CD14-positive monocyte (primary cell): Measurements from ENCODE around the gene FOXC1. TPM values are rescaled to one million over a fixed set of nuclear protein-coding genes. Genes with fewer than 3 reads are reported as not detected.

Experiments used
- DNase-seq, 3 donors: peaks; one replicate each; pipeline ENCODE4 v3.0.0-alpha.2; 2011 to 2022
- H2AFZ ChIP-seq: 2 replicates; pipeline ENCODE4 v1.6.0; 2012; ENCODE audit warnings: mild to moderate bottlenecking, low read depth, low read length, inconsistent platforms; ENCODE audit not compliant: insufficient read depth, poor library complexity, severe bottlenecking
- H3K27ac ChIP-seq, 2 donors: 1 replicate in 1 of 2; 2 replicates in 1 of 2; pipeline ENCODE4 v1.5.1; 2012 to 2013; ENCODE audit warnings: low read length in 2 of 2, control low read depth in 1 of 2, inconsistent platforms in 1 of 2, low read depth in 1 of 2, mild to moderate bottlenecking in 1 of 2
- H3K27me3 ChIP-seq, 2 donors: one replicate each; pipeline versions ENCODE4 v1.6.0 to v1.6.1; 2011 to 2013; ENCODE audit warnings: low read length in 2 of 2; ENCODE audit not compliant: control insufficient read depth in 2 of 2, insufficient read depth in 2 of 2
- H3K36me3 ChIP-seq, 2 donors: replicated peaks in 1 of 2; 1 replicate in 1 of 2; 2 replicates in 1 of 2; pipeline versions ENCODE4 v1.5.1 to v1.6.1; 2012 to 2013; ENCODE audit warnings: low read length in 2 of 2, control low read depth in 1 of 2, inconsistent platforms in 1 of 2, mild to moderate bottlenecking in 1 of 2; ENCODE audit not compliant: insufficient read depth in 2 of 2, control insufficient read depth in 1 of 2
- H3K4me1 ChIP-seq, 2 donors: 1 replicate in 1 of 2; 2 replicates in 1 of 2; pipeline versions ENCODE4 v1.5.1 to v1.6.1; 2012 to 2013; ENCODE audit warnings: low read length in 2 of 2, control low read depth in 1 of 2, inconsistent platforms in 1 of 2, mild to moderate bottlenecking in 1 of 2, moderate library complexity in 1 of 2; ENCODE audit not compliant: insufficient read depth in 2 of 2, control insufficient read depth in 1 of 2
- H3K4me2 ChIP-seq: replicated peaks from 2 replicates; pipeline ENCODE3; 2012; ENCODE audit warnings: low read length, moderate library complexity, mild to moderate bottlenecking; ENCODE audit not compliant: poor library complexity, severe bottlenecking; ENCODE audit errors: extremely low read depth
- H3K4me3 ChIP-seq, 3 experiments: fragments of 200-600 bp in 1 of 3; sonication (generic) in 1 of 3; replicated peaks in 1 of 3; 1 replicate in 2 of 3; 2 replicates in 1 of 3; pipeline ENCODE4 v1.5.1; 2011 to 2013; ENCODE audit warnings: low read length in 3 of 3, mild to moderate bottlenecking in 3 of 3, control low read depth in 2 of 3, low read depth in 2 of 3, inconsistent platforms in 1 of 3, moderate library complexity in 1 of 3
- H3K79me2 ChIP-seq: 2 replicates; pipeline ENCODE4 v1.6.0; 2012; ENCODE audit warnings: mild to moderate bottlenecking, control low read depth, inconsistent platforms, low read length, moderate library complexity; ENCODE audit not compliant: insufficient read depth
- H3K9ac ChIP-seq: 2 replicates; pipeline ENCODE4 v1.6.0; 2017; ENCODE audit warnings: low read length, mild to moderate bottlenecking; ENCODE audit not compliant: insufficient read depth, poor library complexity, severe bottlenecking
- H3K9me3 ChIP-seq, 2 donors: replicated peaks in 1 of 2; 1 replicate in 1 of 2; 2 replicates in 1 of 2; pipeline versions ENCODE4 v1.5.1 to v1.6.1; 2012 to 2013; ENCODE audit warnings: low read length in 2 of 2, control low read depth in 1 of 2; ENCODE audit not compliant: control insufficient read depth in 1 of 2, insufficient read depth in 1 of 2
- H4K20me1 ChIP-seq: 2 replicates; pipeline ENCODE4 v1.6.0; 2012; ENCODE audit warnings: mild to moderate bottlenecking, low read length, control low read depth, moderate library complexity; ENCODE audit not compliant: insufficient read depth
- H3K27ac Mint-ChIP-seq, 7 donors: one replicate each; pipeline ENCODE4 v1.8.0; 2020; ENCODE audit warnings: mild to moderate bottlenecking in 7 of 7, mixed read lengths in 7 of 7, moderate library complexity in 6 of 7, inconsistent platforms in 2 of 7
- H3K27me3 Mint-ChIP-seq, 3 donors: one replicate each; pipeline ENCODE4 v1.8.0; 2021 to 2022; ENCODE audit warnings: low read depth in 3 of 3, mild to moderate bottlenecking in 3 of 3, mixed read lengths in 3 of 3, moderate library complexity in 3 of 3, inconsistent platforms in 1 of 3
- H3K36me3 Mint-ChIP-seq, 2 donors: one replicate each; pipeline ENCODE4 v1.8.0; 2020; ENCODE audit warnings: mixed read lengths in 2 of 2, inconsistent platforms in 1 of 2, mild to moderate bottlenecking in 1 of 2
- H3K4me1 Mint-ChIP-seq: one replicate; pipeline ENCODE4 v1.8.0; 2020; ENCODE audit warnings: mild to moderate bottlenecking, mixed read lengths
- H3K4me3 Mint-ChIP-seq, 2 donors: one replicate each; pipeline ENCODE4 v1.8.0; 2020; ENCODE audit warnings: mild to moderate bottlenecking in 2 of 2, mixed read lengths in 2 of 2, moderate library complexity in 1 of 2
- H3K9me3 Mint-ChIP-seq, 7 donors: one replicate each; pipeline ENCODE4 v1.8.0; 2020 to 2022; ENCODE audit warnings: mixed read lengths in 7 of 7, mild to moderate bottlenecking in 6 of 7, moderate library complexity in 6 of 7, inconsistent platforms in 2 of 7
- CTCF ChIP-seq: fragments of 200-600 bp; IDR thresholded peaks from one replicate; pipeline ENCODE4 v1.8.0; 2022; ENCODE audit warnings: antibody characterized with exemption, mild to moderate bottlenecking
- WGBS: methylation state at CpG from one replicate; pipeline ENCODE4 v1.1.5; 2013; ENCODE audit warnings: missing lambda C conversion rate; ENCODE audit not compliant: insufficient coverage; 5-methylcytosine and 5-hydroxymethylcytosine counted together
- intact Hi-C, 2 donors: fragments of 100-400 bp; cut with micrococcal nuclease; formaldehyde crosslinking; loops; one replicate each; pipeline versions ENCODE4 v1.15.0 to v1.15.1; 2023
- polyA plus RNA-seq, 3 donors: library from polyadenylated mRNA; depleted of rRNA in 1 of 3; unstranded in 2 of 3; stranded (reverse) in 1 of 3; fragments of 300-500 nt in 2 of 3; fragments of >200 nt in 1 of 3; fragmentation: Illumina TruSeq in 2 of 3; gene quantifications; 1 replicate in 2 of 3; 2 replicates in 1 of 3; pipeline ENCODE4 v1.2.3, GENCODE V29; 2012 to 2021

Gene FOXC1
- polyA plus RNA-seq, 3 donors = 0.36 TPM; not detected in 2

GRCh38 chr6:1643111-1643510, 33.4 kb downstream of the FOXC1 start:
- Mint-ChIP-seq H3K9me3 (peaks cover 0 to 3% (median 0%) of the 10 kb centered on the region in 7 donors), H3K27me3 (peaks cover 1 to 5% (median 4%) of the 10 kb centered on the region in 3 donors), H3K4me1 (peaks cover 12% of the 10 kb centered on the region), H3K36me3 (peaks cover 0 to 6% of the 10 kb centered on the region in 2 donors), H3K4me3 (no peak overlapping the region), H3K27ac (peak overlapping the region in 2 of 7 donors; percentile 16 to 53)
- WGBS = 41% methylated on average over 6 of the region's 7 CpGs
- Histone ChIP-seq H3K9me3 (no peaks in the 10 kb centered on the region), H3K4me3 (no peak overlapping the region), H3K27ac (no peak overlapping the region), H3K27me3 (no peaks in the 10 kb centered on the region), H3K9ac (no peak overlapping the region), H4K20me1 (no peaks in the 10 kb centered on the region), H3K36me3 (no peaks in the 10 kb centered on the region), H3K4me1 (peaks cover 5 to 7% of the 10 kb centered on the region in 2 donors), H3K79me2 (no peaks in the 10 kb centered on the region), H3K4me2 (no peak overlapping the region), H2AFZ (no peak overlapping the region)
- no peak for TF ChIP-seq CTCF
- intact Hi-C loops = no loop called here
- no peak for DNase-seq

GRCh38 chr6:1643830-1644445, 34.2 kb downstream of the FOXC1 start:
- H3K79me2 ChIP-seq = no peaks in the 10 kb centered on the region
- no peak overlapping the region for H3K9ac ChIP-seq
- intact Hi-C loops = no loop called here
- H3K4me2 ChIP-seq = no peak overlapping the region
- Mint-ChIP-seq H3K27ac (no peak overlapping the region), H3K4me3 (no peak overlapping the region), H3K9me3 (peaks cover 0 to 3% (median 0%) of the 10 kb centered on the region in 7 donors), H3K4me1 (peaks cover 12% of the 10 kb centered on the region), H3K36me3 (peaks cover 0 to 6% of the 10 kb centered on the region in 2 donors), H3K27me3 (peaks cover under 1 to 5% (median 4%) of the 10 kb centered on the region in 3 donors)
- no peak overlapping the region for H2AFZ ChIP-seq
- no peaks in the 10 kb centered on the region for H4K20me1 ChIP-seq
- peaks cover 5 to 7% of the 10 kb centered on the region in 2 donors for H3K4me1 ChIP-seq
- H3K27ac ChIP-seq = no peak overlapping the region
- no peak for TF ChIP-seq CTCF
- no peaks in the 10 kb centered on the region for H3K9me3 ChIP-seq
- H3K27me3 ChIP-seq = no peaks in the 10 kb centered on the region
- 97% methylated on average over 17 of the region's 18 CpGs for WGBS
- no peak for DNase-seq
- H3K36me3 ChIP-seq = no peaks in the 10 kb centered on the region
- H3K4me3 ChIP-seq = no peak overlapping the region
